ENCODE data around the gene KIF5B.
"Not testable (repeated sequence)": the region's sequence is repeated elsewhere in the genome, so short reads cannot be mapped to it uniquely, and the experiment has no call there.

KIF5B gene

DNA sequence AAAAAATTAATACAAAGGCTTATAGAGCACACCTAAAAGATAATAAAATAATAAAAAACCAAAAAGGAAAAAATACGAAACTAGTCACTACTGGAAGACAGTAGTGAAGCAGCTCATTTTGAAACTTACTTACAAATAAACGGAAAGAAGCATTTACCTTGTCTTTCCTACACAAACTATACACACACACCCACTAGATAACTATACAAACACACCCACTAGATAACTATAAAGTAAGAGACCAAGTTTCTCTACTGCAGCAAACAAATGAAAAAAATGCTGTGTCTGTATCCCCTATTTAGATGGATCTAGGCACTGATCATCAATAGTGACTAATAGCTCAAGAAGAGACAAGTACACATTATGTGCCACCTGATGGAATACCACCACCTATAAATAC, 49.2 kb downstream of the KIF5B start:
- no peak for DNase-seq (ENCODE audit: low read depth)

GRCh38 chr10:32005050-32005449, 51.2 kb downstream of the KIF5B start:
- DNase-seq (ENCODE audit: low read depth): no peak

DNA sequence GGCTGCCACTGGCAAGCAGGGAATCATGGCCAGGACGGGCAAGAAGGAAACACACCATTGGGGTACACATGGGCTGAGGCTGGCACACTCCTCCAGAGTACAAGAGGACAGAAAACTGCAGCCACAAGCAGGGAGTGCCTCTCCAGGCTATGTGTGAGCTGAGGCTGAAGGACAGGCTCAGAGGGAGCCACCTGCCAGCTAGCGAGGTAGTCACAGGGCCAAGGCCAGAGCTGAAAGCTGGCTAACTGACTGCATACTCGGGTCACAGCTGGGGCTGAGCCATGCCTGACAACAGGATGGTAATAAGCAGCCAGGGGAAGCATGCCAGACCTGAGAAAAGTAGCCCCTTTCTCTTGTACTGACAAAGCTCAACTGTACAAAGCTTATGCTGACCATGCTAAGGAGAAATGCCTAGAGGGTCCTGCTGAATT, 52.0 kb downstream of the KIF5B start:
- no peak for DNase-seq (ENCODE audit: low read depth)

- no peak for DNase-seq (ENCODE audit: low read depth)
These were observed 53.7 kb downstream of the KIF5B start for GRCh38 chr10:32002531-32002930.

GRCh38 chr10:32000937-32001336, 55.3 kb downstream of the KIF5B start:
- no peak for DNase-seq (ENCODE audit: low read depth)

- no peak for DNase-seq (ENCODE audit: low read depth)
These were observed 56.4 kb downstream of the KIF5B start for GRCh38 chr10:31999836-32000235.

DNA sequence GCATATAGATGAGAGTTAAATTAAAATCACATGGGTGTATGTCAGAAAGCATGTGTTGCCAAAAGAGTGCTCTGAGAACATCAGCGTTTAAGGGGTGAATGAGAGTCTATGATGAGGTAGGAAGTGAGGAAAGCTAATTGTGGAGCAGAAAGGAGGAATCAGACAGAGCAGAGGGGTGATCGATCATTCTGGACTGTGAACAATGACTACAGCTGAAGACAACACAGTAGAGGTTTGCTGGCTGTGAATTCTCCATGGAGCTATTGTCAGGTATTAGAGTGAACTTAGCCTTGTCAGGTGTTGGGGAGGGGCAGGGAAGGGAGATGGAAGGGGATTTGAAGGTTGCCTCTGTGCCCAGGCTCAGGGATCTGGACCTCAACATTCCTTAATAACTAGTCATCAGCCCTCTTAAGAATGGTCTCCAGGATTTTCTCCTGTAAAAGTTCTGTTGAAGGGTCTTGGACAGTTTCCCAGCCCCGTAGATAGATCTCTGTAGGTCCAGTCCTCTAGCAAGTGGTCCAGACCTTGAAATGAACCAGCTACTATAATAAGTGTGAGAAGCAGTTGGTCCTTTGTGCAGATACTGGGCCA, 57.1 kb downstream of the KIF5B start:
- DNase-seq (ENCODE audit: low read depth): no peak

DNA sequence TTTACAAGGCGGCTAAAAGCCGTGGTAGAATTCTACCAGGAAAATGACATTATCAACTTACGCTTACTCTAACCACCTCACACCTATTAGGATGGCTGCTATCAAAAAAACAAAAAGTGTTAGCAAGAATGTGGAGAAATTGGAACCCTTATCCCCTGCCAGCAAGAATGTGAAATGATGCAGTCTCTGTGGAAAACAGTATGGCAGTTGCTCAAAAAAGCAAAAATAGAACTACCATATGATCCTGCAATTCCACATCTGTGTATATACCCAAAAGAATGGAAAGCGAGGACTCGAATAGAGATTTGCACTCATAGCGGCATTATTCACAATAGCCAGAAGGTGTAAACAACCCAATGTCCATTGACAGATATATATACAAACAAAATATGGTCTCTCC, 61.3 kb downstream of the KIF5B start:
- DNase-seq (ENCODE audit: low read depth): no peak

DNA sequence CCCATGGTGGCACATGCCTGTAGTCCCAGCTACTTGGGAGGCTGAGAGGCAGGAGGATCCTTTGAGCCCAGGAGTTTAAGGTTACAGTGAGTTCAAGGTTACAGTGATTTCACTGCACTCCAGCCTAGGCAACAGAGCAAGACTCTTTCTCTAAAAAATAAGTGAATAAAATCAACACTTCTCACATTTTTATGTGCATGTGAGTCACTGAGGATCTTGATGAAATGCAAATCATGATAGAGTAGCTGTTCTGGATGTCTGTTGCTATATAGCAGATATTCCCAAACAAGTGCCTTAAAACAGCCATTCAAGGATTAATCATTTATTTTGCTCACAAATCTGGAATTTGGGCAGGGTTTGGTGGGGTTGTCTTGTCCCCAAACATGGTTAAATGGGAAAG, 65.3 kb downstream of the KIF5B start:
- DNase-seq (ENCODE audit: low read depth): no peak

DNA sequence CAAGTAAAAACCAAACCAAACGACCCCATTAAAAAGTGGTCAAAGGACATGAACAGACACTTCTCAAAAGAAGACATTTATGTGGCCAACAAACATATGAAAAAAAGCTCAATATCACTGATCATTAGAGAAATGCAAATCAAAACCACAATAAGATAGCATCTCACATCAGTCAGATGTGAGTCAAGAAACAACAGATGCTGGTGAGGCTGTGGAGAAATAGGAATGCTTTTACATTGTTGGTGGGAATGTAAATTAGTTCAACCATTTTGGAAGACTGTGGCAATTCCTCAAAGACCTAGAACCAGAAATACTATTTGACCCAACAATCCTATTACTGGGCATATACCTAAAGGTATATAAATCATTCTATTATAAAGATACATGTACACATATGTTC, 68.4 kb downstream of the KIF5B start:
- DNase-seq (ENCODE audit: low read depth): not testable (repeated sequence)

GRCh38 chr10:31982111-31982510, 74.1 kb downstream of the KIF5B start:
- no peak for DNase-seq (ENCODE audit: low read depth)

DNA sequence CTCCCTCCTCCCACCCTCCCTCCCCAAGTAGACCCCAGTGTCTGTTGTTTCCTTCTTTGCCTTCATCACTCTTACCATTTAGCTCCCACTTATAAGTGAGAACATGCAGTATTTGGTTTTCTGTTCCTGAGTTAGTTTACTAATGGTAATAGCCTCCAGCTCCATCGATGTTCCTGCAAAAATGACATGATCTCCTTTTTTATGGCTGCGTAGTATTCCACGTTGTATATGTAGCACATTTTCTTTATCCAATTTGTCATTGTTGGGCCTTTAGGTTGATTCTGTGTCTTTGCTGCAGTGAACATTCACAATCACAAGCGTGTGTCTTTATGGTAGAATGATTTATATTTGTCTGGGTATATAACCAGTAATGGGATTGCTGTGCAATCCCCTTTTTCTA, 75.8 kb downstream of the KIF5B start:
- DNase-seq (ENCODE audit: low read depth): no peak

DNA sequence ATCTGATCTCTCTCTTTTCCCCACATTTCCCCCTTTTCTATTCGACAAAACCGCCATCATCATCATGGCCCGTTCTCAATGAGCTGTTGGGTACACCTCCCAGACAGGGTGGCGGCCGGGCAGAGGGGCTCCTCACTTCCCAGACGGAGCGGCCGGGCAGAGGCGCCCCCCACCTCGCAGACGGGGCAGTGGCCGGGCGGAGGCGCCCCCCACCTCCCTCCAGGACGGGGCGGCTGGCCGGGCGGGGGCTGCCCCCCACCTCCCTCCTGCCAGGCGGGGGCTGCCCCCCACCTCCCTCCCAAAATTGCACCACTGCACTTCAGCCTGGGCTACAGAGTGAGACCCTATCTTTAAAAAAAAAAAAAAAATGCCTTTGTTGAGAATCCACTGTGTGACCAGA, 77.2 kb downstream of the KIF5B start:
- not testable (repeated sequence) for DNase-seq (ENCODE audit: low read depth)

GRCh38 chr10:31978156-31978483, 78.1 kb downstream of the KIF5B start:
- DNase-seq (ENCODE audit: low read depth): no peak

- DNase-seq (ENCODE audit: low read depth): peak; percentile 10
These were observed 78.6 kb downstream of the KIF5B start for GRCh38 chr10:31977440-31978155.

DNA sequence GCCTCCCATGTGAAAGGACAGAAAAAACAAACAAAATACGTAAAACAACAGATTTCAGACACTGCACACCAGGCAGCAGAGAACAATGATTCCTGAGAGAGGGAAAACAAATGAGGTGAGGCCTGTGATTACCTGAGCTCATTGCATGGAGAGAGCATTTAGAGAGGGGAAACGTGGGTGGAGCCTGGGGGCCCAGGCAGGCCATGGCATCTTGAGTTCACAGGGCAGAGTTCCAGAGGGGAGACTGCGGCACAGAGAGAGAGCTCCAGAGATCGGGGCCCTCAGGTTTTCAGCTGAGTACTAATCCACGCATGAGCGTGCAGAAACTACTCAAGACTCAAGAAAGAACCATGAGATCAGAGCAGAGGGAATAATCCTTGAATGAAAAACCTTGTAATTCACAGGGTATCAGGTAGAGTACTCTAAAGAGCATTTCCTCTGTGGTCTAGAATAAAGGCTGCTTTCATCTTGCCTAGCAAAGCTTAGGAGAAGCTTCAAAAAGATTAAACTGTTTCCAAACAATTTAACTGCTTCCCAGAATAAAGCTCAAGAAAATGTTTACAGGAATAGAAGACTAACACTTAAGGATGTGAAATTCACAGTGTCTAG, 81.0 kb downstream of the KIF5B start:
- no peak for DNase-seq (ENCODE audit: low read depth)

DNA sequence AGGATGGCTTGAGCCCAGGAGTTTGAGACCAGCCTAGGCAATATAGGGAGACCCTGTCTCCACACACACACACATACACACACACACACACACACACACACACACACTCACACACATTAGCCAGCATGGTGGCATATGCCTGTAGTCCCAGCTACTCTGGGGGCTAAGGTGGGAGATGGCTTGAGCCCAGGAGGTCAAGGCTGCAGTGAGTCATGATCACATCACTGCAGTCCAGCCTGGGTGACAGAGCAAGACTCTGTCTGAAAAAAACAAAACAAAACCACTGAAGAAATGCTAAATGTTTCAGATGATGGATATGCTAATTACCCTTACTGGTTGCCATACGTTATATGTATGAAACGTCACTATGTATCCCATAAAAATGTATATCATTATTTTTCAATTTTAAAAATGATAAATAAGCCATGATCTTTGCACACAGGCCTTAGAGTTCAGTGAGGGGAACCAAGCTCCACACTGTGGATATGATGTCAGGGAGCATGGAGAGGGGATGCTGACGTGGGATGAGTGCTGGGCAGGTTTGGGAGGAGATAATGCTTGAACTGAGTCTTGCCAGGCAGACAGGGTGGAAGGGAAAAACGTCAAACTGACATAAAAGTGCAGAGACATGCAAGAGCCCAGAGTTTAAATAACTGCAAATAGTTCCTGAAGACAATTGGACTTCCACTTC, 81.6 kb downstream of the KIF5B start:
- DNase-seq (ENCODE audit: low read depth): no peak

- no peak for DNase-seq (ENCODE audit: low read depth)
These were observed 83.6 kb downstream of the KIF5B start for GRCh38 chr10:31972519-31973041.

- DNase-seq (ENCODE audit: low read depth): peak; percentile 53
These were observed 86.4 kb downstream of the KIF5B start for GRCh38 chr10:31969847-31970246.

DNA sequence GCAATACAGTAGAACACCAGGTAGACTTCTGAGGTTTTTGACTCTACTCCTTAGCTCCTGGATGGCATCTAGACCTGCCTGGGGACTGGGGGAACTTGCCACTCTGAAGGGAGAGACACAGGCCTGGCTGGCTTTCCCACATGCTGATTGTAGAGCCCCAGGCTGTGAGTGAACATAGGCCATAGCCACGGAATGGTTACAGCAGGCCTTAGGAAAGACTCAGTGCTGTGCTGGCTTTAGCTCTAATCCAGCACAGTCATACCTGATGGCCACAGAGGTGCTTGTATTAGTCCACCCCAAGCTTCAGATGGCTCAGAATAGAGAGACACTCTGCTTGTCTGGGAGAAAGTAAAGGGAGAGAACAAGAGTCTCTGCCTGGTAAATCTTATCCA, 92.6 kb downstream of the KIF5B start:
- no peak for DNase-seq (ENCODE audit: low read depth)

DNA sequence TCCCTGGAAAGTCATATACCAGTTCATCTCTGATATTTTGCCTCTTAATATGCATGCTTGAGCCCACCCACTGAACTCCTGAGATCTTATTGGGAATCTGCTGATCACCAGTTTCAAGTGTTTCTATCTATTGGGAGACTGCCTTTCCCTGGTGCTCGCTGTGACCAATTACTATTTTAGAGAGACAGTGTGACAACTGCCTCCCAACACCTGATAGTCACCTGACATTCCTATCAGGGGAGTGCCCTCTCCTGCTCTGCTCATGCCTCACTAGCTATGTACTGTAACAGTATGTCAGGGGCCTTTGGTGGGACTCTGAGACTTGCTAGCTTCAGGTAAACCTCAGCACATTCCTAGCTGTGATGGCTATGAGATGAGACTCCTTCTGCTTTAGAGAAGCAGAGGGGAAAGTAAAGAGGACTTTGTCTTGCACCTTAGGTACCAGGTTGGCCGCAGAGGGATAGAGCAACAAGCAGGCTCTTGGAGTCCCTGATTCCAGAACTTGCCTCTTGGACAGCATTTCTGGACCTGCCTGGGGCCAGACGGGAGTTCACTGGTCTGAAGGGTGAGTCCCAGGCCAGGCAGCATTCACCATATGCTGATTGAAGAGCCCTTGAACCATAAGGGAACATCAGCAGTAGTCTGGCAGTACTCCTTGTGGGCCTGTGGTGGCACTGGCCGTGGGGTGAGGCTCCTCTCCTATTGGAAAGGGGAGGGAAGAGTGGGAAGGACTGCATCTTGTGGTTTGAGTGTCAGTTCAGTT, 93.2 kb downstream of the KIF5B start:
- DNase-seq (ENCODE audit: low read depth): no peak
